AG10803 (cell line): Measurements from ENCODE around the gene HS2ST1.
"Not testable (repeated sequence)": the region's sequence is repeated elsewhere in the genome, so short reads cannot be mapped to it uniquely, and the experiment has no call there.

Experiments
- DNase-seq: peaks from one replicate; pipeline ENCODE4 v3.0.0; 2010; ENCODE audit warnings: low read depth
- H3K4me3 ChIP-seq: 2 replicates; pipeline ENCODE4 v1.5.1; 2011; ENCODE audit warnings: mild to moderate bottlenecking, low read length, control low read depth
- TF ChIP-seq, protein P1 (sequence below): conservative IDR thresholded peaks from 2 replicates; pipeline ENCODE4 v1.5.1; 2011; ENCODE audit warnings: mild to moderate bottlenecking, low read length, control low read depth, inconsistent platforms

The HS2ST1 gene

DNA sequence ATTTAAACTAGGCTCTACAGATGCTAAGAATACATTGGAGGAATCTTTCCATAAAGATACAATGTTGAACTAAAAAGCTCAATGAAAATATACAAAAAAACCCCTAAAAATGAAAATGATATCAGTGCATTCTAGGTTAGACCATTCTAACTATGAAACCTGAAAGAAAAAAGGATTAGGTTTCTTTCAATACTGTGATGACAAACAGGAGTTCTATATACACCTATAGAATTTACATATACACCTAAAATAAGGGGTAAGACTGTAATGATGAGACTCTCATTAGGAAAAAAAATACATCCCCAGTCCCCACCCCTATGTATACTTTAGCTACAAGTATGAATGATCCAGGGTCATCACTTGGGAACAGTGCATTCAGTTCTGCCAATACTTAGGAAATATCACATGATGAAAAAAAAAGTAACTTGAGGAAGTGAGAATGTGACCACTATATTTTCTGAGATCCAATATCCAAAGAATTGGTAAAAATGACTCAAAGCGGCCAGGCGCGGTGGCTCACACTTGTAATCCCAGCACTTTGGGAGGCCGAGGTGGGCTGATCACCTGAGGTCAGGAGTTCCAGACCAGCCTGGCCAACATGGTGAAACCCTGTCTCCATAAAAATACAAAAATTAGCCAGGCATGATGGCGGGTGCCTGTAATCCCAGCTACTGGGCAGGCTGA, 26.8 kb upstream of the HS2ST1 start:
- TF ChIP-seq, protein P1, sequence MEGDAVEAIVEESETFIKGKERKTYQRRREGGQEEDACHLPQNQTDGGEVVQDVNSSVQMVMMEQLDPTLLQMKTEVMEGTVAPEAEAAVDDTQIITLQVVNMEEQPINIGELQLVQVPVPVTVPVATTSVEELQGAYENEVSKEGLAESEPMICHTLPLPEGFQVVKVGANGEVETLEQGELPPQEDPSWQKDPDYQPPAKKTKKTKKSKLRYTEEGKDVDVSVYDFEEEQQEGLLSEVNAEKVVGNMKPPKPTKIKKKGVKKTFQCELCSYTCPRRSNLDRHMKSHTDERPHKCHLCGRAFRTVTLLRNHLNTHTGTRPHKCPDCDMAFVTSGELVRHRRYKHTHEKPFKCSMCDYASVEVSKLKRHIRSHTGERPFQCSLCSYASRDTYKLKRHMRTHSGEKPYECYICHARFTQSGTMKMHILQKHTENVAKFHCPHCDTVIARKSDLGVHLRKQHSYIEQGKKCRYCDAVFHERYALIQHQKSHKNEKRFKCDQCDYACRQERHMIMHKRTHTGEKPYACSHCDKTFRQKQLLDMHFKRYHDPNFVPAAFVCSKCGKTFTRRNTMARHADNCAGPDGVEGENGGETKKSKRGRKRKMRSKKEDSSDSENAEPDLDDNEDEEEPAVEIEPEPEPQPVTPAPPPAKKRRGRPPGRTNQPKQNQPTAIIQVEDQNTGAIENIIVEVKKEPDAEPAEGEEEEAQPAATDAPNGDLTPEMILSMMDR: no peak
- DNase-seq: no peak
- H3K4me3 ChIP-seq: no peak overlapping the region

DNA sequence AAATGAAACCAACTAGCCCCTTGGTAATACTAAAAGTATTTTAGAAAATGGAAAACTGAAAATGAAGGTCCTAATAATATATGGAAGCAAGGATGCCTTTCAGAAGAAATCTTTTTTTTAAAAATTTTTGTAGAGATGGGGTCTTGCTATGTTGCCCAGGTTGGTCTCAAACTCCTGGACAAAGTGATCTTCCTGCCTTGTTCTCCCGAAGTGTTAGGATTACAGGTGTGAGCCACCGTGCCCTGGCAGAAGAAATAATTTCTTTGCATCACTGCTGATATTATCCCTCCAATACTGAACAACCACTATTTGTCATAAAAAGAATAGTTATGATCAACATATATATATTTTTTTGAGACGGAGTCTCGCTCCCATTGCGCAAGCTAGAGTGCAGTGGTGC, 26.1 kb upstream of the HS2ST1 start:
- TF ChIP-seq, protein P1: no peak
- DNase-seq: no peak
- H3K4me3 ChIP-seq: no peak overlapping the region

DNA sequence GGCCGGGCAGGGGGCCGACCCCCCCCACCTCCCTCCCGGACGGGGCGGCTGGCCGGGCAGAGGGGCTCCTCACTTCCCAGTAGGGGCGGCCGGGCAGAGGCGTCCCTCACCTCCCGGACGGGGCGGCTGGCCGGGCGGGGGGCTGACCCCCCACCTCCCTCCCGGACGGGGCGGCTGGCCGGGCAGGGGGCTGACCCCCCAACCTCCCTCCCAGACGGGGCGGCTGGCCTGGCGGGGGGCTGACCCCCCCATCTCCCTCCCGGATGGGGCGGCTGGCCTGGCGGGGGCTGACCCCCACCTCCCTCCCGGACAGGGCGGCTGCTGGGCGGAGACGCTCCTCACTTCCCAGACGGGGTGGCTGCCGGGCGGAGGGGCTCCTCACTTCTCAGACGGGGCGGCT, 15.0 kb upstream of the HS2ST1 start:
- H3K4me3 ChIP-seq, DNase-seq: not testable (repeated sequence)

DNA sequence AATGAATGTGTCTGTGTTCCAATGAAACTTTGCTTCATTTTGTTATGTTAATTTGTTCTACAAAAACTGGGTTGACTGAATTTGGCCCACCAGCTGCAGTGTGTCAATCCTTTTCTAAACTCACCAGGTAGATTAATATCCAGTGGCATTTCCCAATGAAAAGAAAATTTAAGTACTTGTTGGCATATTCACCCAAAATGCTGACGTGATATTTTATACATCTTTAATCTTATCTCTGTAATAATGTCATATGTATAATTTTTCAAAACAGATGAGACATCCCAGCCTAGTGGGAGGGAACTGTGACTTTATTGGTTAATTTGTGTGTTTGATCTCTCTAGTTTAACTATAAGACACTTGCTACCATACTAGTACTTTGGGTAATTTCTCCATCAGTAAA, 8.6 kb upstream of the HS2ST1 start:
- no peak for DNase-seq
- TF ChIP-seq, protein P1: no peak
- H3K4me3 ChIP-seq: no peak overlapping the region

DNA sequence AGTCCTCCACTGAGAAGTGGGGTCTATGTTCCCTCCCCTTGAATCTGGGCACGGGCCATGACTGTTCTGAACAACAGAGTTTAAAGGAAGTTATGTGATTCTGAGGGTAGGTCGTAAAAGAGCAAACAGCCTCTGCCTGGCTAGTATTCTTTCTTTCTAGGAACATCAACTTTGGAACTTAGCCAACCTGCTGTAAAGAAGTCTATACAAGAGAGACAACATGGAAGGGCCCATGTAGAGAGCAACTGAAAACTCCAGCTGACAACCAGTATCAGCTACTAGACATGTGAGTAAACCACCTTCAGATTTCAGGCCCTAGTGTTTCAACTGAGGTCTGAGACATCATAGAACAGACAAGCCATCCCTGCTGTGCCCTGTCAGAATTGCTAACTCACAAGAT, 8.0 kb upstream of the HS2ST1 start:
- TF ChIP-seq, protein P1: no peak
- H3K4me3 ChIP-seq: no peak overlapping the region
- no peak for DNase-seq

DNA sequence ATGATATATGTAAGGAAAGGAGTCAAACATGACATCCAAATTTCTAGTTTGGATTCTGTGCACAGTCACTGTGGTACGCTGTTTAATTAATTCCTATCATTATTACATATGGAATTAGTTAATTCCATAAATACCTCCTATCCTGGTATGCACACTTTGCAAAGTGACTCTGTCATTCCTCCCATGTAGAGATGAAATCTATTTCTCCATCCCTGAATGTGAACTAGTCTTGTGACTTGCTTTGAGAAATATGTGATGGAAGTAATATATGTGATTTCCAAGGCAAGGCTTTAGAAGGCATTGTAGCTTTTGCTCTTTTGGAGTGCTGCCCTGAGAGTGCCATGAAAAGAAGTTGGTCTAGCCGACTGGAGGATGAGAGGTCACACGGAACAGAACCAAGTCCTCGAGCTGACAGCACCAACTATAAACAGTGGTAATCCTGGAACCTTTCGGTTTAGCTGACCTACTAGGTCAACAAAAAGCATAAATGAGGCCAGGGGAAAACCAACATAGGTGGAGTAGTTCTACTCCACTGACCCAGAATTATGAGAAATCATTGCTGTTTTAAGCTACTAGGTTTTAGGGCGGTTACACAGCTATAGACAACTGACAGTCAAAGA, 2.0 kb upstream of the HS2ST1 start:
- H3K4me3 ChIP-seq: peak overlapping the region; percentile 85
- TF ChIP-seq, protein P1: no peak
- peak; percentile 57 for DNase-seq

DNA sequence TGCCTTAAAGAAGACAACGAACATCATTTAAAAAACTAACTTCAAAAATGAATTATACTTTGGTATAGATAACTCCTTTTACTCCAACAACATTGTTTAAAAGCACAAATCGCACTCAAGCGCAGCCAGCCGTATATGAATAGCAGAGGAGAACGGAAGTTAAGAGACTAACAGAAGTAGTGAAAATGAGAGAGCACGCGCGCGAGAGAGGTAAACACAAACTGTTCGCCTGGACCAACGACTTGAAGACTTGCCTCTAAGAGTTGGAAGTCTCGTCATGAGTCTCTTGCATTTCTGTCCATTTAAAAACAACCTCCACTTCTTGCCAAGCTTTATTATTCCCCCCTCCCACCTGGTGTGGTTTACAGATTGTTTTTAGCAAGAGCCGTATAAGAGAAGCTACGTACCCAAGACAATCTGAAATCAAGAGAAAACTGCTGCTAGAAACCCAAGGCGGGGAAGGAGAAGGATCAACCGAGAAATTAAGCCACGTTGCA, 988 bp upstream of the HS2ST1 start:
- H3K4me3 ChIP-seq: peak overlapping the region; percentile 85
- TF ChIP-seq, protein P1: no peak
- peak; percentile 51 for DNase-seq
